HG03460 (cell line): ENCODE data around the gene JAZF1.

Experiments used
- ATAC-seq: cut with Tn5 transposase; IDR thresholded peaks from one replicate; pipeline ENCODE4 v1.9.1; 2021; ENCODE audit not compliant: unreplicated experiment

JAZF1 gene

GRCh38 chr7:28078036-28078901 is 102.3 kb downstream of the JAZF1 start:
- no peak for ATAC-seq

- no peak for ATAC-seq
These were observed 103.0 kb downstream of the JAZF1 start for GRCh38 chr7:28077616-28078015.

DNA sequence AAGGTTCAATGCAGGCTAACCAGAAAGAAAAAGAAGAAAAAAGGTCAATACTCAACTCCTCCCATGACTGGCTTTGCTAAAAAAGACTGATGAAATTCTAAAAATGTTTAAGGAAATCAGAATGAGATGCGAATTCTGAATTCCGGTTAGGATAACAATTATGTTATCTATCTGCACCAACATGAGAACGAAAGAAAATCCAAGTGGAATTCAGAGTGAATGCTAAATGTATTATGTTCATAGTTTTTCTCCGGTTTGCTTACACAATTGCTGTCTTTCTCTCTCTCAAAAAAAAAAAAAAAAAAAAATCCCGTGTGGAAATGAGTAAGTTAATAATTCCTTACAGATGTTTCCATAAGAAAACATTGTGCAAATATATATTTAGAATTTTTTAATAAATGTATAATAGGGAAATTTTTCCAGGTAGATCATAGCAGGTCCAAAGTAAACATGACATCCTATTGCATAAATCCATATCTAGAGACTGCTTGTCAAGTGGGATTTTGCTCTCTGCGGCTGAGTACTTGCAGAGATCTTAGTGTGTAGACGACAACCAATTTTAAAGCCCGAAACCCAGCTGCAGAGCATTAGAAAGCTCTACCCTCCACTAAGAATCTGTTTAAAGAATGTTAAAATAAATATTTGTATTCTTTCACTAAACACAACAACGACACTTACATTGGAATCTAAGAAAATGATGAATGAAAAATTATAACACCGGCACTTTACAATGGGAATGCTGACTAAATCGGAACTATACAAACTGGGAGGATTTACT is 104.0 kb downstream of the JAZF1 start:
- ATAC-seq: no peak

GRCh38 chr7:28075674-28076358 is 104.8 kb downstream of the JAZF1 start:
- ATAC-seq: no peak

DNA sequence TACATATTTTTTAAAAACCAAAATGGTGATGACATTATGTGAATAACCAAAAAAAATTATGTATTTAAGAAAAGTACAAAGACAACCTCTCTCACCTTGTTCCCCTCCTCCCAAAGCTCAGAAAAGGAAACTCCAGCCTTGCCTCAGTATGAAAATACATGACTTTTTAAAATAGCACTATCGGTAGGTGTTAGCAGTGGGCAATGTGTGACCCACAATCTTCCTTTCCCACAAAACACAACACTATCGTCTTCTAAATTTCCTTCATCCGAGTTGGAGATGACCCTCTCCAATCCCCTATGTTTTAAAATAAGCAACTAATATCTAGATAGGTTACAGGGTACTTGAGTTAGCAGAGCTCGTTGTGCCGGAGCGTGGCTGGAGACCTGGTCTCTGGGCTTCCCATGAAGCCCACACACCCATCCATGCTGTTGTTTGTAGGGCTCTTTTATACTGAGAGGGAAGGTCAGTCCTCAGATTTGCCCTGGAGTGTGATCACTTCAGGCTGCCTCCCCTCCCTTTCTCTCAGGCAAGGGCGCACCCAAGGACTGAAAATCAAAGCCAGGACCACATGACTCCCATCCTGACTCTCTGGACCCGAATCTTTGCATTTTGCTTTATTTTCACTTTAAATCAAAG is 107.6 kb downstream of the JAZF1 start:
- no peak for ATAC-seq

- no peak for ATAC-seq
These were observed 109.0 kb downstream of the JAZF1 start for GRCh38 chr7:28071570-28071969.

DNA sequence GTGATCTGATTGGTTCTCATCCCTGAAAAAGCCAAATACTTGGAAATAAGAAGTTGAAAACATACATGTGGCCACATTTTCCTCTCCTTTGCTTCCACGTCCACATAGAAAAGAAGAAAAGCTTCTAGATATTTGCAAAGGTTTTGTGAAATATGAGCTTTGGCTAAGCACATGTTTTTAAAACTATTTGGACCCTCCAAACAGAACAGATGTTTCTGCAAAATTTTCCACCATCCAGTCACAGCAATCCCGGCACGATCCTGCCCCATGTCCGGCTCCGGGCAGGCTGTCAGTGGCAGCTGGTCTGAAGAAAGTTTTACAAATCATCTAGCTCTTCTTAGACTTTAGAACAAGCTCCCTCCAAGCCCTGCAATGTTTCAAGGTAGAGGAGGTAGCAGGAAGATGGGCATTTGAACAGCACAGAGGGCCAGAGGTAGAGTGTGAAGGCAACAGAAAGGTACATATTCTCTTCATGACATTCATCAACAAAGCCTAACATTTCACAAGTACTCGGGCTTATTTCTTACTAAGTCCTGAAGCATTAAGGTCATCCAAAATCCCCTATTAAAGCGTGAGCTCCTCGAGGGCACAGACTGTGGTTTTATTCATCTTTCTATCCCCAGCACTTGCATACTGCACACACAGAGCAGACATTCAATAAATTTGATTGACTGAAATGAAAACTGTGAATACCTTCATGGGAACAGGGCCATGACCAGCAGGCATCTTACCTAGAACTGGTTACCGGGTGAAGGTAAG is 110.1 kb downstream of the JAZF1 start:
- no peak for ATAC-seq

GRCh38 chr7:28069807-28070206 is 110.8 kb downstream of the JAZF1 start:
- ATAC-seq: no peak

DNA sequence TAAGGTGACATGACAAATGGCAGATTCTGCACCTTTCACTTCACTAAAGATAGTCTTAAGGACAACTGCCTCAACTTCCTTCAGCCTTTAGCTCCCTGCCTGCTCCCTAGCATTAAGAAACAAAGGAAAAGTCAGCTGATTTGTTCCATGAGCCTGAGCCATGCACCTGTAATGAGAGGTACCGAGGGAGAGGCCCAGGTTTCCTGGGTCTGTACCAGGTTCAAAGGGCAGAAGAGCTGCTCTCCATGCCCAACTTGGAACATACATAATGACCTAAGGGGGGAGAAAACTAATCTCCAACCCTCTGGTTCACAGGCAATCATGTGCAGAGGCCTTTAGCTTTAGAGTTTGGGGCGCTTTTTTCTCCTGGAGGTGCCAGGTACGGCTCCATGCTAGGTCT is 111.2 kb downstream of the JAZF1 start:
- no peak for ATAC-seq

- no peak for ATAC-seq
These were observed 111.8 kb downstream of the JAZF1 start for GRCh38 chr7:28068811-28069216.

- ATAC-seq: no peak
These were observed 113.4 kb downstream of the JAZF1 start for GRCh38 chr7:28067171-28067570.

DNA sequence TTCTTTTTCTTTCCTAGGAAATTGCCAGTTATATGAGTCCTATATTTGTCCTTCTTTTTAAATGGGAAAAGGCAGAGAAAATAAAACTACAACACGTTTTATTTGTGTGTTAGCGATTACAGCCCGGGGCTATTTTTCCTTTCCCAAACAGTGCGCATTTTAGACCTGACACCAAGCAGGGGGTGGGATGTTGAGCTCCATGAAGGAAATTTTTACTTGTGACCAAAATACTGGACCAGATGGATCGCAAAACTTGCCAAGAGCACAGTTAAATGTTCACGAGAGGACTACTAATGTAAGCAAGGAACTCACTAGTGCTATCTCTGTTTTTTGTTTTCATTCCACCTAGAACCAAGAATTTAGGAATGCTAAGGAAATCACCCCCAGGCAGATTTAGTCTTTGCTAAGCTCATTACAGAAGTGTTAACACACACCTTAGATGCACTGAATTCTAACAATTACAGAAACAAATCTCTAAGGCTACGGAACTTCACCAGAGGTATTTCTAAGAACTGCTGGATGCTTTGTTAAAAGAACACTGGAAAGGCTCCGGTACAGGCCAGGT is 114.8 kb downstream of the JAZF1 start:
- ATAC-seq: no peak

- ATAC-seq: no peak
These were observed 115.3 kb downstream of the JAZF1 start for GRCh38 chr7:28065308-28065707.

- no peak for ATAC-seq
These were observed 116.2 kb downstream of the JAZF1 start for GRCh38 chr7:28064437-28064836.

- ATAC-seq: no peak
These were observed 118.2 kb downstream of the JAZF1 start for GRCh38 chr7:28062197-28062991.

GRCh38 chr7:28061824-28062196 is 118.8 kb downstream of the JAZF1 start:
- ATAC-seq: no peak

DNA sequence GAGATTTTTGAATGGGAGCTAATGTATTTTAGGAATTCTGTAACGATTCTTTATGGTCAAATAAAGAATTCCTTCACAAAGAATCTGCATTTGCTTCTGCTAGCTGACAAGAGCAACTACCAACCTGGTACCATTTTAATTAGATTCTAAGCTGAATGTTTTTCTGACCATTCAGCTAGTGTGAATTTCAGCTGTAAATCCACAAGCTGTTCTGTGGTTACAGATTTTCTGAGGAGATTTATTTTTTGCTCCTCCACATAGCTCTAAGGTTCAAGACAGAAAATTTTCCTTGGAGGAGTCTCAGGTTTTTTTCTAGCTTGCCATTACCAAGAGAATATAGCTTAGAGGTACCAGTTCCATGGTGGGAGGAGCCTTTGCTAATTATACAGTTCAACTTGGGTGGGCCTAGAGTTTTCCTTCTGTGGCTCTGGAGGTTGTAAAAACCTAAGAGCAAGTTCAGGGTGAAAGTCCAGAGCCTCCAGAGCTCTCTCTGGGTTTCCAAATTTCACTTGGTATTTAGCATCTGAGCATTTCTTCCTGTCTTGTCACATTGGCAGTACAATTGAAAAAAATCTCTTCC is 120.1 kb downstream of the JAZF1 start:
- ATAC-seq: no peak

DNA sequence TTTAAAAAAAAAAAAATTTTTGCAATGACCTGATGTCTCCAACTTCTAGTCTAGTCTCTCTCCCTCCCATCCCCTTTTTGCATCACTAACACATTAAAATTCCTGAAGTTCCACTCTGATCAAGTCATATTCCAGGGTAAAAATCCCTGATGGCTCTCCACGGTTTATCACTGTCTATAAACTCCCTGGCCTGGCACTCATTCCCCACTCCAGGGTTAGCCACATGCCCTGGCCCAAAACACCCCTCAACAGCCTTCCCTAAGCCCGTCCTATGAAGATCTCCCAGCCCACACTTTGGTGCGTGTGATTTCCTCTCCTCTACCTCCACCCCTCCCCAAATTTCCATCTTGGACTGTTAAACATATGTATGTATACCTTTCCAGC is 125.4 kb downstream of the JAZF1 start:
- ATAC-seq: no peak

- no peak for ATAC-seq
These were observed 125.9 kb downstream of the JAZF1 start for GRCh38 chr7:28054531-28055160.
